Heart left ventricle (tissue), 16 donors: ENCODE results near the gene FCN2. TPM values are rescaled to one million over a fixed set of nuclear protein-coding genes. Genes with fewer than 3 reads are reported as not detected.

Experiments used
- ATAC-seq, 4 donors: fragments of 200-7000 bp; cut with Tn5 transposase; one replicate each; pipeline ENCODE4 v1.9.1; 2020 to 2022; ENCODE audit warnings: moderate library complexity in 4 of 4, mild to moderate bottlenecking in 3 of 4, moderate number of reproducible peaks in 1 of 4
- DNase-seq, 5 donors: peaks; one replicate each; pipeline ENCODE4 v3.0.0-alpha.2; 2020
- H3K27ac ChIP-seq, 12 donors: fragments of 200-600 bp; sonication (generic) in 4 of 12; one replicate each; pipeline versions ENCODE4 v1.5.0 to v1.8.0; 2016 to 2022; ENCODE audit warnings: mild to moderate bottlenecking in 2 of 12
- H3K27me3 ChIP-seq, 9 donors: fragments of 200-600 bp; sonication (generic) in 2 of 9; one replicate each; pipeline versions ENCODE4 v1.5.1 to v1.8.0; 2016 to 2022; ENCODE audit warnings: mild to moderate bottlenecking in 3 of 9
- H3K36me3 ChIP-seq, 9 donors: fragments of 200-600 bp; sonication (generic) in 2 of 9; one replicate each; pipeline versions ENCODE4 v1.5.0 to v1.8.0; 2018 to 2022; ENCODE audit warnings: mild to moderate bottlenecking in 2 of 9
- H3K4me1 ChIP-seq, 12 donors: fragments of 200-600 bp; sonication (generic) in 4 of 12; one replicate each; pipeline versions ENCODE4 v1.5.0 to v1.8.0; 2016 to 2022; ENCODE audit warnings: mild to moderate bottlenecking in 3 of 12
- H3K4me3 ChIP-seq, 12 donors: fragments of 200-600 bp; sonication (generic) in 4 of 12; one replicate each; pipeline versions ENCODE4 v1.5.0 to v1.8.0; 2017 to 2022; ENCODE audit warnings: mild to moderate bottlenecking in 9 of 12, moderate library complexity in 4 of 12
- H3K9me3 ChIP-seq, 12 donors: fragments of 200-600 bp; sonication (generic) in 4 of 12; one replicate each; pipeline versions ENCODE4 v1.5.0 to v1.8.0; 2016 to 2022; ENCODE audit warnings: mild to moderate bottlenecking in 1 of 12
- CTCF ChIP-seq, 12 donors: fragments of 200-600 bp; sonication (generic) in 4 of 12; IDR thresholded peaks; one replicate each; pipeline versions ENCODE4 v1.5.0 to v1.8.0; 2018 to 2022; ENCODE audit warnings: antibody characterized with exemption in 12 of 12, mild to moderate bottlenecking in 5 of 12
- POLR2A ChIP-seq, 2 donors: fragments of 450-650 bp; IDR thresholded peaks; one replicate each; pipeline ENCODE4 v1.6.1; 2017; ENCODE audit warnings: antibody characterized with exemption in 2 of 2, mild to moderate bottlenecking in 2 of 2, moderate library complexity in 2 of 2
- WGBS, 4 donors: extraction: QIAGEN DNeasy Blood & Tissue Kit in 2 of 4; methylation state at CpG; one replicate each; pipeline versions ENCODE4 v1.1.5 to v1.1.7; 2013 to 2018; 5-methylcytosine and 5-hydroxymethylcytosine counted together
- intact Hi-C, 10 donors: fragments of 100-400 bp; cut with DNase I; formaldehyde crosslinking; loops; one replicate each; pipeline versions ENCODE4 v1.11.1 to v1.14.2; 2022
- polyA plus RNA-seq, 2 donors: library from polyadenylated mRNA; stranded (reverse); fragments of 200-250 nt; gene quantifications; one replicate each; pipeline ENCODE4 v1.2.3, GENCODE V29; 2013
- total RNA-seq, 9 donors: library from RNA; depleted of rRNA in 2 of 9; stranded (reverse); fragments of >200 nt in 2 of 9; fragmentation: NEBNext Ultra II Directional in 3 of 9; extraction: Animal tissue kit (Norgen Biotek cat#: 25700) in 3 of 9; gene quantifications; one replicate each; pipeline versions ENCODE4 v1.1.0 to v1.2.4, GENCODE V29; 2016 to 2023
- donor health status: ischemic (EF 13 %, LVEDD 7.1; RV severe dilation, severe dysfunction).
- donor health status: healthy with polysubstance abuse.
- donor health status: DM: no; HTN: yes; CAD: no.
- donor health status: DM: no; HTN: no; CAD: no.
- donor health status: ischemic (EF 25% LVEDD 6.9; RV normal size, moderate dysfunction).
- donor health status: ischemic (EF 25% LVEDD 5.7; RV mildly dilated, moderate dysfunction).
- donor health status: healthy.
- donor health status: DM: yes; HTN: yes; CAD: no.
- donor health status: ischemic (EF 35%, LVEDD 5.7; RV mildly dilated, moderate dysfunction).
- donor health status: nonischemic (EF 11% LVEDD 7.7; RV severe dilation, severe dysfunction).
- donor health status: DM: yes; HTN: yes; CAD: no.
- donor health status: PGD.
- donor health status: ischemic (EF 29% LVEDD 5.4; RV normal size, mild dysfunction).
- donor health status: nonischemic (EF 23%, LVEDD 6.1; RV moderate dilation, normal function).

Gene FCN2
- total and polyA plus RNA-seq, 11 donors, result 0.19 to 0.67 (median 0.26) TPM; not detected in 6

DNA sequence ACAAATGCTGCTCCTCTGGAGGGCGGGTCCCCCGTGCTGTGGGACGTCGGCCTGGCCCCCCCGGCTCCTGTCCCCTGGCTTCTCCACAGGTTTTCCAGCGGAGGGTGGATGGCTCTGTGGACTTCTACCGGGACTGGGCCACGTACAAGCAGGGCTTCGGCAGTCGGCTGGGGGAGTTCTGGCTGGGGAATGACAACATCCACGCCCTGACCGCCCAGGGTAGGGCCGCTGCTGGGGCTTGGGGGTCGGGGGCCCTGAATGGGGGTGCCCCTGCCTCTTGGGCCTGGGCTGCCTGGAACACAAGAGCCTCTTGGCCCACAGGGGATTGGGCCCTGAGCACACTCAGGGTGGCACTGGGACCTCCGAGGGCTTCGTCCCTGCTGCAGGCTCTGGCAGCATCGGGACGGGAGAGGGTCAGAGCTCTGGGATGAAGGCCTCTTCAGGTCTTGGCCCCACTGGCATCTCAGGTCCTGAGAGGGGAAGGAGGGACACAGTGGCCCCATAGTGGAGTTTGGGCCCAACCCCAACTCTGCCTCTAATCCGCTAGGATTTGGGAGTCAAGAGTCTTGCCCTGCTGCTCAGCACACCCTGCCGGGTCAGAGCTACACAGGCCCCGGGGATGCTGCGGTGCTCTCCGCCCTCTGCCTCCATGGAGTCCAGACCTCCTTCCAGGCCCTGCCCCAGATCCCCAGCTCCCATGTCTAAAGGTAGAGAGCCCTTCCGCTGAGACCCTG lies 5.2 kb downstream of the FCN2 start:
- Histone ChIP-seq H3K9me3 (no peaks in the 10 kb centered on the region), H3K4me3 (no peak overlapping the region), H3K4me1 (peaks cover 0 to 11% (median 0%) of the 10 kb centered on the region in 12 donors), H3K27me3 (peaks cover 0 to 7% (median 0%) of the 10 kb centered on the region in 9 donors), H3K27ac (no peak overlapping the region), H3K36me3 (no peaks in the 10 kb centered on the region)
- DNase-seq (no peak), ATAC-seq (no peak)
- WGBS, 4 donors, result 89 to 94% (median 94%) methylated on average over 9 to 24 of the region's 24 CpGs
- intact Hi-C loops, result no loop called here
- no peak for TF ChIP-seq CTCF (IDR thresholded peaks at IDR 0.05)
- TF ChIP-seq POLR2A (IDR thresholded peaks at IDR 0.05), result no peak

DNA sequence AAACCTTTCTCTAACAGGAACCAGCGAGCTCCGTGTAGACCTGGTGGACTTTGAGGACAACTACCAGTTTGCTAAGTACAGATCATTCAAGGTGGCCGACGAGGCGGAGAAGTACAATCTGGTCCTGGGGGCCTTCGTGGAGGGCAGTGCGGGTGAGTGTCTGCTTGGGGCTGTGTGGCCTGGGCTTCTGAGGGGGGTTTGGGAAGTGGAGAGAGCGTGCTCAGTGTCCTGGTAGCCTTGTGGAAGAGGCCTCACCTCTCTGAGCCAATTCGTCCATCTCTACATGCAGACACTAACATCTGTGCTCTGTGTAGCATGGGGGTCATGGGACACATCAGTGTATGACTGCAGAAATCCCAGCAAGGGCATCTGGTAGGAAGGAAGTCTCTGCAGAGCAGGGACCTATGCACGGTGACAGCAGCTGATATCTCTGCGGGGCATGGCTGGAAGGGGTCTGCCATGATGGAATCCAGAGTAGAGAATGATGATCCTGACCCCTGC lies 5.9 kb downstream of the FCN2 start:
- intact Hi-C loops, result no loop called here
- no peak for TF ChIP-seq POLR2A (IDR thresholded peaks at IDR 0.05)
- TF ChIP-seq CTCF (IDR thresholded peaks at IDR 0.05), result no peak
- H3K27me3 ChIP-seq, result peaks cover 0 to 7% (median 0%) of the 10 kb centered on the region in 9 donors
- H3K36me3 ChIP-seq, result no peaks in the 10 kb centered on the region
- peak in 1 of 4 donors; percentile 19 for ATAC-seq
- H3K27ac ChIP-seq, result no peak overlapping the region
- H3K9me3 ChIP-seq, result no peaks in the 10 kb centered on the region
- no peak for DNase-seq
- WGBS, 4 donors, result 91 to 94% (median 92%) methylated on average over 9 to 11 of the region's 11 CpGs
- H3K4me3 ChIP-seq, result no peak overlapping the region
- peaks cover 0 to 17% (median 0%) of the 10 kb centered on the region in 12 donors for H3K4me1 ChIP-seq

GRCh38 chr9:134887219-134887618 lies 6.6 kb downstream of the FCN2 start:
- no peak overlapping the region for H3K4me3 ChIP-seq
- no peak overlapping the region for H3K27ac ChIP-seq
- peaks cover 0 to 7% (median 0%) of the 10 kb centered on the region in 9 donors for H3K27me3 ChIP-seq
- 89 to 94% (median 92%) methylated on average over 10 of the region's 10 CpGs for WGBS, 4 donors
- TF ChIP-seq POLR2A (IDR thresholded peaks at IDR 0.05), result no peak
- no peak for TF ChIP-seq CTCF (IDR thresholded peaks at IDR 0.05)
- H3K36me3 ChIP-seq, result no peaks in the 10 kb centered on the region
- intact Hi-C loops, result no loop called here
- peaks cover 0 to 25% (median 0%) of the 10 kb centered on the region in 12 donors for H3K4me1 ChIP-seq
- no peak for DNase-seq
- H3K9me3 ChIP-seq, result no peaks in the 10 kb centered on the region
- ATAC-seq, result no peak

- no peak overlapping the region for H3K4me3 ChIP-seq
- no peaks in the 10 kb centered on the region for H3K9me3 ChIP-seq
- peaks cover 0 to 26% (median 0%) of the 10 kb centered on the region in 12 donors for H3K4me1 ChIP-seq
- peaks cover 0 to 7% (median 0%) of the 10 kb centered on the region in 9 donors for H3K27me3 ChIP-seq
- 71 to 84% (median 75%) methylated on average over 25 to 27 of the region's 27 CpGs for whole genome bisulfite sequencing, 4 donors
- H3K36me3 ChIP-seq, result no peaks in the 10 kb centered on the region
- DNase-seq, result peak in 1 of 5 donors; percentile 19
- TF ChIP-seq POLR2A (IDR thresholded peaks at IDR 0.05), result no peak
- TF ChIP-seq CTCF (IDR thresholded peaks at IDR 0.05), result no peak
- intact Hi-C loops, result no loop called here
- H3K27ac ChIP-seq, result no peak overlapping the region
- ATAC-seq, result peak in 1 of 4 donors; percentile 9
These were observed 7.3 kb downstream of the FCN2 start for GRCh38 chr9:134887686-134888602.
